ACHN (cell line): ENCODE results near the gene TBC1D22B.

Source experiments
- DNase-seq: peaks from one replicate; pipeline ENCODE4 v3.0.0-alpha.2; 2015
- in situ Hi-C: cut with HindIII; loops from 2 replicates; pipeline ENCODE4 v1.10.0; 2017; ENCODE audit warnings: low sequenced_read_pairs, low pct_ligation_motif_present, low pct_unique_long_range_greater_than_20kb

The TBC1D22B gene, protein sequence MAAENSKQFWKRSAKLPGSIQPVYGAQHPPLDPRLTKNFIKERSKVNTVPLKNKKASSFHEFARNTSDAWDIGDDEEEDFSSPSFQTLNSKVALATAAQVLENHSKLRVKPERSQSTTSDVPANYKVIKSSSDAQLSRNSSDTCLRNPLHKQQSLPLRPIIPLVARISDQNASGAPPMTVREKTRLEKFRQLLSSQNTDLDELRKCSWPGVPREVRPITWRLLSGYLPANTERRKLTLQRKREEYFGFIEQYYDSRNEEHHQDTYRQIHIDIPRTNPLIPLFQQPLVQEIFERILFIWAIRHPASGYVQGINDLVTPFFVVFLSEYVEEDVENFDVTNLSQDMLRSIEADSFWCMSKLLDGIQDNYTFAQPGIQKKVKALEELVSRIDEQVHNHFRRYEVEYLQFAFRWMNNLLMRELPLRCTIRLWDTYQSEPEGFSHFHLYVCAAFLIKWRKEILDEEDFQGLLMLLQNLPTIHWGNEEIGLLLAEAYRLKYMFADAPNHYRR

DNA sequence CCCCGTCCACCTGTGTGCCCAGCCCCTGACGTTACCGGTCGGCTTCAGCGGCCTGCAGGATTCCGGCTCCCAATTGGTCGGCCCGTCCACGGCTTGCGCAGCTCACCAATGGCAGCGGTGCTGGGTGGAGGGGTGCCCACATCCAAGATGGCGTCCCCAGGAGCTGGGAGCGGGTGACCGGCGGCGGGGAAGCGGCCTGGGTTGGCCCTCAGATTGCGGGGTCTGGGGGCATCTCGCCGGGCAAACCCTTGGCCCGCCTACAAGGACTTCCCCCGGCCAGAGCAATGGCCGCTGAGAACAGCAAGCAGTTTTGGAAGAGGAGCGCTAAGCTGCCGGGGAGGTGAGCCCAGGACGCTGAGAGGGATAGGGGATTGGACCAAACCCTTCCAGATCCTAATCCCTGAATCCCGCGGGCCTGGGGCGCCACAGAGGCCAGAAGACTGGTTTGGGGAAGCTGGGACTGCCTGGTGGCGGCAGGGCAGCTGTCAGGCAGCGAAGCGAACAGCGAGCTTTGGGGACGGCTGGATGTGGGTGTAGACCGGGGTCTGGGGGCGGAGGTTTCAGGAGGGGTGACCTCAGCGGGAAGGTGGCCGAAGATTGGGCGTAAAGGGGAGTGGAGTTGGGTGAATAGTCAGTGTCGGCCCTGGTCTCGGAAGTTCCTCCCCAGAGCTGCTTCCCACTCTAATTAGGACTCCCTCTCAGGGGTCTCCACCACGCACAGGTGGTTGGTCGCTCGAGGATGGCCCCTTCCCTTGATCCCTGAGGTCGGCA, at the start of gene TBC1D22B, which contains the start of gene TMEM217:
Gene TBC1D22B, plus strand, starts transcription at position 139 of the 771 bp plus-strand sequence. Its CDS starts 146 bp downstream, at position 285.
Gene TMEM217, minus strand, starts transcription at position 511 of the 771 bp plus-strand sequence. CDS start 39,114 bp downstream, outside the sequence.
- in situ Hi-C loops, result no loop called here
- DNase-seq, result peak; percentile 95

DNA sequence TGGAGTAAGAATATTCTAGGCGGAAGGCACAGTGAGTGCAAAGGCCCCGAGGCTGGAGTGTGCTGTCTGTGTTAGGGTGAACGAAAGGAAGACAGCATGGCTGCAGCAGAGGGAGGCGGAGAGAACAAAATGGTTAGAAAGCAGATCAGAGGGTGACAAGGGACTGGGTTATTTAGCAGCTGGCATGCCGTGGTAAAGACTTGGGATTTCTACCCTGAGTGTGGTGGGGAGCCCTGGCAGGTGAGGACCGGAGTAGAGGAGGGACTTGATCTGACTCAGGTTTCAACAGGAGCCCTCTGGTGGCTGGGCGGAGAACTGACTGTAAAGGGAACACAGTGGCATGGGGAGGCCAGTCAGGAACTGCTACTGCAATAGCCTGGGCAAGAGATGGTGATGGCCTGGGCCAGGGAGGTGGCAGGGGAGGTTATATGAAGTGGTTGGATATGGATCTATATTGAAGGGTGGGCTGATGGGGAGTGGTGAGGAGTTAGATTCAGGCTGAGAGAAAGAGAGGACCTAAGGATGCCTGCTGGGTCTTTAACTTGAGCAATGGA, 49.6 kb upstream of the TBC1D22B start:
- peak; percentile 75 for DNase-seq
- in situ Hi-C loops, result no loop called here

DNA sequence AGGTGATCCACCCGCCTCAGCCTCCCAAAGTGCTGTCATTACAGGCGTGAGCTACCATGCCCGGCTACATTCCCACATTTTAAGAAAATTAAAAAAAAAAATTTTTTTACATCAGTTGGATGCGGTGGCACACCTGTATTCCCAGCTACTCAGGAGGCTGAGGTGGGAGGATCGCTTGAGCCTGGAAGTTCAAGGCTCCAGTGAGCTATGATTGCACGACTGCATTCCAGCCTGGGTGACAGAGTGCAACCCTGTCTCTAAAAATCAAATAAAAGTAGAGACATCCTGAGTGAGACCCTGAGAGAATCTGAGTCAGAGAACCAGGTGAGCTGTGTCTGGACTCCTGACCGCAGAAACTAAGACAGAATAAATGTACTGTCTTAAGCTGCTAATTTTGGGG, 48.8 kb upstream of the TBC1D22B start:
- no peak for DNase-seq
- in situ Hi-C loops, result no loop called here

DNA sequence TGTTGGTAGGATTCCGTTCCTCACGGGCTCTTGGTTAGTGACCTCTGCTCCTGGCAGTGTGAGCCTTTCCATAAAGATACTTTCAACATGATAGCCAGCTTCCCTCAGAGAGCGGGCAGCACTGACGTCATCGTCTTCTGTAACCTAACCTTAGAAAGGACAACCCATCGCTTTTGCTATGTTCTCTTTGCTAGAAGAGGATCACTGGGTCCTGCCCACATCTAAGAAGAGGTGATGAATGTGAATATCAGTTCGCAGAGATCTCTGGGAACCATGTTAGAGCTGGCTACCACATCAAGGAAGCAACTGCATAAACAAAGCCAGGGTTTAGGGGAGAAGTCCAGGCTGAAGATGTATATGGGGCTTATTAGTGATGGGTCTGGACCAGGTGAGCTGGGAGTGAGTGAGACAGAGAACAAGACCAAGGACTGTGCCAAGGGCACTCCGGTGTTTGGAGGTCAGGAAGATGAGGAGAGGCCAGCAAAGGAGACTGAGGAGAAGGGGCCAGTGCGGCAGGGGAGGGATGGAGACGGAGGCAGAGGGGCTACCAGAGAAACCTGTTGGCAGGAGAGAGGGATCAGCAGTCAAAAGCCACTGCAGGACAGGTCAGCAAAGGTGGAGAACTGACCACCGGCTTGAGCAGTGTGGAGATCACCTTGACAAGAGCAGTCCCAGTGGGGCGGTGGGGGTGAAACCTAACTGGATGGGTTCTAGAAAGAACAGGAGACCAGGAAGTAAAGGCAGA, 47.9 kb upstream of the TBC1D22B start:
- in situ Hi-C loops, result no loop called here
- DNase-seq, result no peak

DNA sequence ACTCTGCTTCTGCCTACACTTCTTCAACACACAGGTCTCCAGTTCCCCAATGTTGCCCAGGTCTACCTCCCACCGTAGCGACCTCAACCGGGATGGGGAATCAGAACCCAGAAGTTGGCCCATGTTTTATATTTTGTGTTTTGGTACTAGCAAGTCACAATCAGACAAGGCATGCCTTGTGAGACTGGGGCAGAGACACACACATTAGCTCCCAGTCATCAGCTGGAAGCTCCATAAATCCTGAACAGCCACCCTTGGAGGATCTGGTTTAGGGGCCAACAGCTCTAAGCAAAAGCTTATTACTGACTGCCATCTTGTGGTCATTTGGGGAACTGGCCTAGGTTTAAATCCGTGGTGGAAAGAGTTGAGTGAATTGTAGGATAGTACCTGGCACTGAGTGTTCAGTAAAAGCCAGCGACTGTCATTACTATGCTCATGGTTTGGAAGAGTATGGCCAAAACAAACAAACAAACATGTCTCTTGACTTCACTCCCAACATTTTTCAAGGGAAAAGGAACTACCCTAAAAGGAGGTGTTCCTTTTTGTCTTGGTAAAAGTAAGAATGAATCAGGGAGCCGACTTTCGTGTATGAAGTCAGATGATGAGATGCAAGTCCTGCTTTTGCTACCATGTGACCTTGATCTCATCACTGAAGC, 47.1 kb upstream of the TBC1D22B start:
- peak; percentile 75 for DNase-seq
- in situ Hi-C loops, result no loop called here

DNA sequence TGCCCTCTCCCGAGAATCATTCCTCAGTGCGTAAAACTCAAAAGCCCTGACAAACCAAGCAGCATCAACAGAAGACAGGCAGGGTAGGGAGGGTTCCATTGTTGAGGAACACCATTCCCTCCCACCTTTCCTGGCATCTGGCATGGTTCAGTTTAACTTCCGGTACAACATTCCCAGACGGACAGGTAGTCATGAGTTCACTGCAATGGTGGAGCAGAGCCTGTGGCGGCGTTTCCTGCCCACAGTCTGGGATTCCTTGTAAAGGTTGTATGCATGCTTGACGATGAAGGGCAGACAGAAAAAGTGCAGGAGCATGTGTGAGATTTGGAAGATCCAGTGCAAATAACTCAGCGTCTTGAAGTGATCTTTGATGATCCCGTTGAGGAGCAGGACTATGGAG, 45.3 kb upstream of the TBC1D22B start:
- DNase-seq, result no peak
- in situ Hi-C loops, result no loop called here

DNA sequence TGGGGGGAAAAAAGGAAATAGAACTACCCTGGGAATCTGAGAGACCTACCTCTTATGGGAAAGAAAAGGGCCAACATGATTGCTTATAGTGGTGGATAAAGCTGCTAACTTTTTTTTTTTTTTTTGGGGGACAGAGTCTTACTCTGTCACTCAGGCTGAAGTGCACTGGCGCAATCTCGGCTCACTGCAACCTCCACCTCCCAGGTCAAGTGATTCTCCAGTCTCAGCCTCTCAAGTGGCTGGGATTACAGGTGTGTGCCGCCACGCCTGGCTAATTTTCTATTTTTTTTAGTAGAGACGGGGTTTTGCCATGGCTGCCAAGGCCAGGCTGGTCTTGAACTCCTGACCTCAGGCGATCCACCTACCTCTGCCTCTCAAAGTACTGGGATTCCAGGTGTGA, 39.5 kb upstream of the TBC1D22B start:
- DNase-seq, result no peak
- in situ Hi-C loops, result no loop called here

DNA sequence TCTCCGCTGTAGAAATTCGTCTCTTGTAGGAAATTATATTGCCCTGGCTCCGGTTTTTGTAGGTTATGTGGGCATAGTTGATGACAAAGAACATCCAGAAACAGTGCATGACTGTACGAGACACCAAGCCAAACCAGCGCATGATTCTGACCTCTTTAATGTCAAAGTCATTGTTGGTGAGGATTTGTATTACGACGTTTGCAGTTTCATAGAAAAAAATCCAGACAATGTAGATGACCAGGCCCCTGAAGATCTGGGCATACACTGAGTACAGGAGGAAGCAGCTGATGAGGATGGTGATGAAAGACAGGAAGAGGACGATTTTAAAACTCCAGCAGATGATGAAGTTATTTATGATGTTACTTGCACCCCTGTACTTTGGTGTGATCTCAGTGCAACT, 39.1 kb upstream of the TBC1D22B start:
- in situ Hi-C loops, result no loop called here
- no peak for DNase-seq

DNA sequence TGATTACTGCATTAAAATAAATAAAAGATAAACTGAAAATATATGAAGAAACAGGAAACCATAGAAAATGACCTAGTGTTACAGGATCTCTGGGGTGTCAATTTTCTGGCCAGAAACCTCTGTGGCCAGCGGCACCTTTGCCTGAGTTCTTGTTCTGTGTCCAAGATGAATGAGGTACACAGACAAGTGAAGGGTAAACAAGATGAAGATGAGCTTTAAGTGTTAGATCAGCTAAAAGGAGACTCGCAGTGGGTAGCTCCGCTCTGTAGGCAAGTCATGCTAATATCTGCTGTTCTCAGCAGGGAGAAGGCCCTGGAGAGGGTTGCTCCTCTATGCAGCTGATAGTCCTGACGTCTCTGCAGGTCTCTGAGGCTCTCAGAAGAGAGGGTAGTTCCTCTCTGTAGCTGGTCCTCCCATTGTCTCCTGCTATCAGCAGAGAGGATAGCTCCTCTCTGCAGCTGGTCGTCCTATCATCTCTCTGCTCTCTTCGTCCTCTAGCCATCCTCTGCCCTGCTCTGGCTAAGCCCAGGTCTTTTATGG, 35.9 kb upstream of the TBC1D22B start:
- in situ Hi-C loops, result no loop called here
- DNase-seq, result no peak

DNA sequence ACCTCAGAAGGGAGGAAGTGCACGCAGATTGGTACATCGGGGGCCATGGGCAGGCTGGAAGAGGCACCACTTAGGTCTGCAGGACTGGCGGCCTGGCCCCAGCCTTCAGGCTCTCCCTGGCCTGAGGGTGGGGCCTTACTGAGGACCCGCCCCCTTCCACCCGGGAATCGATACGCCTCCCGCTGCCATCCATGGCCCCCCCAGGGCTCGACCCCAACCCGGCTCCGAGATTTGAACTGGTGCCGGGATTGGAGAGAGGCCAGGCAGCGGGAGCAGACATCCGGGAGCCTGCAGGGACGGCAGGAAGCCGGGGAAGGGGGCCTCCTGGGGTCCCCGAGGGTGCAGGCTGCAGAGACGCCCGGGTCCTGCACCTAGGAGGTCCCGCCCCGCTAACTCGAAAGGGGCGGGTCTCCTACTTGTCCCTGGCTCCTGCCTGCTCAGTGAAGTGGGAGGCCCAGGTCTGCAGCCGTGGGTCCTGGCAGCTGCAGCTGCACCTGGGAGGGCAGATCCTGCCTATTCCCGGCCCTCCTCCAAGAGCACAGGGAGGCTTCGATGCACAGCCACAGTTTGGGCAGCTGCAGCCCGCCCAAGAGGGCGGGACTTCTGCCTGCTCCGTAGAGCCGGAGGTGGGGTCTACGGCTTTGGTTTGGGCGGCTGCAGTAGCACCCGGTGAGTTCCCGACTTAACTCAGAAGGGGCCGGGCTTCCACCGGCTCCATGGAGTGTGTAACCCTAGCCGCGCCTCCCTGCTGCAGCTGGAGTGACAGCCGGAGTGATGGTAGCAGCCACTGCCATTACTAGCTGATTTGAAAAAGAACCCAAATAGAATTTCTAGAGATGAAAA, 35.2 kb upstream of the TBC1D22B start:
- in situ Hi-C loops, result no loop called here

DNA sequence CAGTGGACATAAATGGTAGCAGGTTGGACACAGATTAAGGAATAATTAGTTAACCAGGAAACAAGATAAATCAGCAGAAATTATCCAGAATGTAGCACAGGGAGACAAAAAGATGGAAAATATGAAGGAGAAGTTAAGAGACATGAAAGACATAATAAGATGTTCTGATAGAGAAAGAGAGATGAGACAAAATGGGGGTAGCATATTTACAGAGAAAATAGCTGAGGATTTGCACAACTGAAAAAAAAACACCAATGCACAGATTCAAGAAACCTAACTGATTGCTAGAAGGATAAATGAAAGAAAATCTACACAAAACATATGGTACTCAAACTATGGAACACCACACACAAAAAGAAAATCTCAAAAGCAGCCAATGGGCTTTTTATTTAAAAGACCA, 34.6 kb upstream of the TBC1D22B start:
- in situ Hi-C loops, result no loop called here
- no peak for DNase-seq

More for the DNA sequence above, 35.2 kb upstream of the TBC1D22B start:
- peak; percentile 93 for DNase-seq

DNA sequence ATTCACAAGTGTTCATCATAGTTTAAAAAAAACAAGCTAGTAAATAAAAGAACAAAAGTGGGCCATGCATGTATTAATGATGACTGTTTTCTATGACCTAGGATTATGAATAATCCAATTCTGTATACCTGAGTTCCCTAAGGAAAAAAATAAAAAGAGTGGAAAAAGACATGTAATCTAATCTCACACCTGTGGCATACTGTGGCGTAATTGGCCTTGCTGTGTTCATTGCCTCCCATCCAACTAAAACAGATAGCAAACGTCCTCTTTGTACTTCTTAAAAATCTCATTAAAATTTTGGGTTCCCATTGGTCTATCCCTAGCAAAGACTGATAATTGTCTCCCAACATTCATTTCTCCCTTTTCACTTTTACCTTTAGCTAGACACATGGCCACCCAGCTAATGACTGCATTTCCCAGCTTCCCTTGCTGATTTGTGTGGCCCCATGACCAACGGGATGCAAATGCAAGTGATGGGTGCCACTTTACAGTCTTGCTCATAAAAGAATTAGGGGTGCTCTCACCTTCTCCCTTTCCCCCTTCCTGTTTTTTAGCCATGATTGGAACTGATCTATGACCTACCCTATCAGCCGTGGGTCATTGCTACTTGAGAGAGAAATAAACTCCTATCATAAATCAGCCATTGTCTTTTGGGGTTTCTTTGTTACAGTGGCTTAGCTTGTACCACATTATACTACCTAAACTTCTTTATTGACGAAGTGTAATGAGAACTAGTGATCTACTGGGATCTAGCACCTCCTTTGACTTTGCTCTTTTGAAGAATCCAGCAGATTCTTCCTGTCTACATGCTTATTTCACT, 32.0 kb upstream of the TBC1D22B start:
- in situ Hi-C loops, result no loop called here
- no peak for DNase-seq

DNA sequence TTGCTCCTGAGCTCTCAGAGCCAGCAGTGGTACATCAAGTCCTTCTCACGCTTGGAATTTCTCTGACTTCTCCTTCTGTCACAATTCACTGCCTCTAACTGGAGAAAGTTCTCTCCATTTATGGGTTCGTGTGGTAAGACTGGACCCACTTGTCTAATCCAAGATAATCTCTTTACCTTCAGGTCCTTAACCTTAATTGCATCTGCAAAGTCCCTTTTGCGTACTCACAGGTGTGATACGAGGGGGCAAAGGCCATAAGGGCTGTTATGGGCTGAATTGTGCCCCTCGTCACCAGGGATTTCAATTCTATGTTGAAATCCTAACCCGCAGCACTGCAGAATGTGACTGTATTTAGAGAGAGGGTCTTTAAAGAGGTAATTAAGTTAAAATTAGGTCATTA, 27.5 kb upstream of the TBC1D22B start:
- no peak for DNase-seq
- in situ Hi-C loops, result no loop called here

DNA sequence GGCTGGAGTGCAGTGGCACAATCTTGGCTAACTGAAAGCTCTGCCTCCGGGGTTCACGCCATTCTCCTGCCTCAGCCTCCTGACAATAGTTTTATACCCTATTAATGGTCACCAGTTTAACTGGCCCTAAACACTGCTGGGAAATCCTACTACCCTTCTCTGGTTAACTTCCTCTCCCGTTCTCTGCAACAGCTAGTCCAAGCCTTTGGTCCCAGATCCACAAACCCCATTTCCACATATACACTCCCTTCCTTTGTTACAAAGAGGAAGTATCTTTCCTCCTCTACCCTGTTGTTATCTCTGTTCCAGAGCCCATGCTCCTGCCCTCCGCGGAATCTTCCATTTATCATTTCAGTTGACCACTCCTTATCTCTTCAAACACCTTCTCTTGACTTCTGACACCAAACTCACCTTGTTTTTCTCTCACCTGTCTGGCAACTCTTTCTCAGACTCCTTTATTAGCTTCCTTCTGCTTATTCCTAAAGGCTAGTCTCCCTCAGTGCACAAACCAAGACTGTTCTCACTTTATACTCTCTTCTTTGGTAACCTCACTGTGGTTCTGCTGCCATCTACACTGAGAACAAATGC, 25.0 kb upstream of the TBC1D22B start:
- in situ Hi-C loops, result no loop called here
- no peak for DNase-seq

DNA sequence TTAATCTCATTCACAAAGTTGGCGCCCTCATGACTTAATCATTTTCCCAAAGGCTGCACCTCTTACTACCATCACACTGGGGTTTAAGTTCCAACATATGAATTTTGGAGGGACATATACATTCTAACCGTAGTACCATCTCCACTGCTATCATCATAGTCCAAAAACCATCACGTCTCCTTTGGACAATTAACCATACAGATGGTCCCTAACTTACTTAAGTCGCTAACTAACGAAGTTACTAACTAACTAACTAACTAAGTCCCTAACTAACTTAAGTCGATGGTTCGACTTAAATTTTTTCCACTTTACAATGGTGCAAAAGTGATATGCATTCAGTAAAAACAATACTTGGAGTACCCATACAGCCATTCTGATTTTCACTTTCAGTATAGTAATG, 24.0 kb upstream of the TBC1D22B start:
- no peak for DNase-seq

DNA sequence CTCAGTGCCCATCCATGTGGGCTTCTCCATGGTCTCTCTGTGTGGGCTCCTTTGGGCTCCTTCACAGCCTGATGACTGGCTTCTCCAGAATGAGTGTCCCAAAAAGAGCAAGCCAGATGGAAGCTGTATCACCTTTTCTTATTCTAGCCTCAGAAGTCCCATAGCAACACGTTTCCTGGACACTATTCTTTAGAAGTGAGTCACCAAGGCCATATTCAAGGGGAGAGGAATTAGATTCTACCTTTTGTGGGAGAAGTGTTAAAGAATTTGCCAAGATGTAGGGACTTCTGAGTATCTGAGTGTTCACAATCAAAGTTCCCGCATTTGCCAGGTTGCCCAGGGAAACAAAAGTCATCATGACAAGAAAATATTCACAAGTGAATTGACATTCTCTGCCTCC, 20.7 kb upstream of the TBC1D22B start:
- in situ Hi-C loops, result no loop called here
- no peak for DNase-seq

More for the DNA sequence above, 24.0 kb upstream of the TBC1D22B start:
- in situ Hi-C loops, result no loop called here
